Activated B cell treated with CpG ODN at 0.5 μM for 24 hours (primary cell): ENCODE measurements around the gene PRKCI. TPM values are rescaled to one million over a fixed set of nuclear protein-coding genes. Genes with fewer than 3 reads are reported as not detected.
"Not testable (repeated sequence)": the region's sequence is repeated elsewhere in the genome, so short reads cannot be mapped to it uniquely, and the experiment has no call there.

Experiments
- ATAC-seq: fragments of 200-7000 bp; cut with Tn5 transposase; one replicate; pipeline ENCODE4 v1.10.0; 2021; ENCODE audit warnings: low read depth, mild to moderate bottlenecking, moderate library complexity
- CTCF ChIA-PET: fragments of 350-600 bp; sonication (Branson Sonifier 250); formaldehyde crosslinking; loops from one replicate; lab custom pipeline; 2021; ENCODE audit warnings: antibody characterized with exemption; lab: Charles Lee
- POLR2A ChIA-PET: fragments of 350-600 bp; sonication (Branson Sonifier 250); formaldehyde crosslinking; loops from one replicate; lab custom pipeline; 2021; ENCODE audit warnings: antibody characterized with exemption; lab: Charles Lee
- DNase-seq: peaks from one replicate; pipeline ENCODE4 v3.0.0; 2022
- H3K27ac Mint-ChIP-seq: one replicate; pipeline ENCODE4 v1.8.0; 2020; ENCODE audit warnings: mixed read lengths
- H3K27me3 Mint-ChIP-seq: one replicate; pipeline ENCODE4 v1.8.0; 2021; ENCODE audit warnings: mixed read lengths
- H3K36me3 Mint-ChIP-seq: one replicate; pipeline ENCODE4 v1.8.0; 2021; ENCODE audit warnings: low read depth, mixed read lengths
- H3K4me1 Mint-ChIP-seq: one replicate; pipeline ENCODE4 v1.8.0; 2021; ENCODE audit warnings: mixed read lengths
- H3K4me3 Mint-ChIP-seq: one replicate; pipeline ENCODE4 v1.8.0; 2020; ENCODE audit warnings: mild to moderate bottlenecking, mixed read lengths
- H3K9me3 Mint-ChIP-seq: one replicate; pipeline ENCODE4 v1.8.0; 2020; ENCODE audit warnings: mixed read lengths
- CTCF ChIP-seq: fragments of 200-600 bp; IDR thresholded peaks from one replicate; pipeline ENCODE4 v1.8.0; 2022; ENCODE audit warnings: antibody characterized with exemption, mild to moderate bottlenecking
- intact Hi-C: fragments of 100-400 bp; cut with micrococcal nuclease; formaldehyde crosslinking; loops from one replicate; pipeline ENCODE4 v1.15.1; 2024
- total RNA-seq: library from RNA; stranded (reverse); gene quantifications from 2 replicates; pipeline ENCODE4 v1.2.3, GENCODE V29; 2022

Gene PRKCI
- total RNA-seq, 1 donor from 2014 or later, result 6.6 TPM

- ChIA-PET POLR2A (interaction anchor here (0.6 to 2.4 kb wide), 21 partner anchors 10 to 1858 kb away, joined by 3 to 25 read pairs (median 4); partner anchors contain the start of genes ACTRT3, FNDC3B, GPR160 and MYNN), CTCF (interaction anchor here (0.6 kb wide), 2 partner anchors 161 to 182 kb away, joined by 3 to 4 read pairs; no protein-coding TSS in a partner anchor)
- DNase-seq, result peak; percentile 92
- peak; percentile 80 for ATAC-seq
- TF ChIP-seq CTCF, result no peak
- Mint-ChIP-seq H3K4me3 (peak within 1 kb of the TSS; percentile 96), H3K36me3 (peaks cover 30% of the 10 kb centered on the region), H3K9me3 (no peaks in the 10 kb centered on the region), H3K27ac (peak within 1 kb of the TSS; percentile 98), H3K4me1 (peaks cover 32% of the 10 kb centered on the region), H3K27me3 (no peaks in the 10 kb centered on the region)
- intact Hi-C loops, result loop anchor here (1.0 to 10.0 kb wide), 11 partner anchors 10 to 691 kb away; partner anchors contain the start of genes LRRC31, LRRC34, LRRIQ4 and MYNN
Observed at GRCh38 chr3:170180908-170181885, 41.0 kb upstream of the PRKCI start, which contains the start of gene PHC3. Gene PHC3 (minus strand): TSS chr3:170181733. CDS start chr3:170181715, 18 bp downstream.

- Mint-ChIP-seq H3K27me3 (no peaks in the 10 kb centered on the region), H3K4me3 (no peak overlapping the region), H3K9me3 (no peaks in the 10 kb centered on the region), H3K36me3 (no peaks in the 10 kb centered on the region), H3K27ac (no peak overlapping the region), H3K4me1 (peaks cover 7% of the 10 kb centered on the region)
- ChIA-PET POLR2A (no interaction called here), CTCF (interaction anchor here (0.8 to 2.3 kb wide), 3 partner anchors 13 to 623 kb away, joined by 3 to 9 read pairs (median 5); no protein-coding TSS in a partner anchor)
- intact Hi-C loops, result loop anchor here (1.0 to 10.0 kb wide), 5 partner anchors 121 to 623 kb away; partner anchors contain the start of gene LRRC31
- TF ChIP-seq CTCF, result no peak
- ATAC-seq (peak; percentile 7), DNase-seq (no peak)
Observed at GRCh38 chr3:170189398-170190256, 32.6 kb upstream of the PRKCI start.

- H3K9me3 Mint-ChIP-seq, H3K36me3 Mint-ChIP-seq, CTCF ChIA-PET, intact Hi-C loops, DNase-seq, H3K4me1 Mint-ChIP-seq, ATAC-seq, H3K4me3 Mint-ChIP-seq, H3K27me3 Mint-ChIP-seq, H3K27ac Mint-ChIP-seq: not testable (repeated sequence)
- POLR2A ChIA-PET, result interaction anchor here (0.6 kb wide), 1 partner anchor 131 kb away, joined by 12 read pairs; no protein-coding TSS in a partner anchor
Observed at GRCh38 chr3:170195759-170196158, 26.5 kb upstream of the PRKCI start.

- Mint-ChIP-seq H3K36me3 (no peaks in the 10 kb centered on the region), H3K4me1 (no peaks in the 10 kb centered on the region), H3K4me3 (no peak overlapping the region), H3K9me3 (no peaks in the 10 kb centered on the region), H3K27me3 (peaks cover 2% of the 10 kb centered on the region), H3K27ac (no peak overlapping the region)
- ChIA-PET CTCF (no interaction called here), POLR2A (no interaction called here)
- intact Hi-C loops, result no loop called here
- TF ChIP-seq CTCF, result no peak
- no peak for DNase-seq
- no peak for ATAC-seq
Observed at GRCh38 chr3:170196833-170197232, 25.4 kb upstream of the PRKCI start.

GRCh38 chr3:170200987-170201386, 21.2 kb upstream of the PRKCI start:
- CTCF ChIA-PET, result no interaction called here

More at GRCh38 chr3:170200987-170201386, 21.2 kb upstream of the PRKCI start:
- no peak for TF ChIP-seq CTCF
- Mint-ChIP-seq H3K27me3 (peaks cover 10% of the 10 kb centered on the region), H3K27ac (no peak overlapping the region), H3K4me1 (no peaks in the 10 kb centered on the region), H3K36me3 (no peaks in the 10 kb centered on the region), H3K9me3 (no peaks in the 10 kb centered on the region), H3K4me3 (no peak overlapping the region)
- DNase-seq (no peak), ATAC-seq (no peak)
- intact Hi-C loops, result no loop called here
- POLR2A ChIA-PET, result no interaction called here
